ENCODE data around the gene AHCY.
"Not testable (repeated sequence)": the region's sequence is repeated elsewhere in the genome, so short reads cannot be mapped to it uniquely, and the experiment has no call there.

AHCY gene

DNA sequence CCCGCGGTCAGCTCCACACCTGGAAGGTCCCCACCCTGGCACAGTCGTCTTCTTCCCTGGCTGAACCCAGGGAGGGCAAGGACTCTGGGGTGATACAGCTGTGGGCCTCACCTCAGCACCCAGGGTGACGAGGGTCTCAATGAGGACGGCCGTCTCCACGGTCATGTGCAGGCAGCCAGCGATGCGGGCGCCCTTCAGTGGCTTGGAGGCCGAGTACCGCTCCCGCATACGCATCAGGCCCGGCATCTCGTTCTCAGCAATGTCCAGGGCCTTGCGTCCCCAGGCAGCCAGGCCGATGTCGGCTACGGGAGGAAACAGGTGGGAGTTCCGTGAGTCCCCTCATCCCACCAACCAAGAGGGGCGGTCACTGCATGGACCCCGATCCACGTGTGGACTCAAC is 7.9 kb downstream of the AHCY start:
- no peak for DNase-seq

- no peak for DNase-seq
Measured at GRCh38 chr20:34294563-34294962, 8.6 kb downstream of the AHCY start.

DNA sequence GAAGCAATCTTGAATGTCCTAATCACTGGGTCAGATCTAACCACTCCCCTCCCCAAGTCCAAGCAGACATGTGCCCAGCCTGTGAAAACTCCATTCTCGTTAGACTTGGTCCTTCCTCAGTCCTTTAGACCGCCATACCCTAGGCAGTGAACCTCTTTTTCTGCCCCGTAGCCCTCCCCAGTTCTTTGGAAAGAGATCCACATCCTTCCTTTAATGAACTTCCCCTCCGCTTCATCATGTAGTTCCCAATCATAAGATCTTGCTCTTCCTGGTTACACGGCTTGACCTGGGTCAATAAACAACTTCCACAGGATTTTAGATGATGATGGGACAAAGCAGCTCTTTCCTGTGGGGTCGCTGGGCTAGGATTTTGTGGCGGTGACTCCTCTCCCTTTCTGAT is 9.6 kb downstream of the AHCY start:
- no peak for DNase-seq

DNA sequence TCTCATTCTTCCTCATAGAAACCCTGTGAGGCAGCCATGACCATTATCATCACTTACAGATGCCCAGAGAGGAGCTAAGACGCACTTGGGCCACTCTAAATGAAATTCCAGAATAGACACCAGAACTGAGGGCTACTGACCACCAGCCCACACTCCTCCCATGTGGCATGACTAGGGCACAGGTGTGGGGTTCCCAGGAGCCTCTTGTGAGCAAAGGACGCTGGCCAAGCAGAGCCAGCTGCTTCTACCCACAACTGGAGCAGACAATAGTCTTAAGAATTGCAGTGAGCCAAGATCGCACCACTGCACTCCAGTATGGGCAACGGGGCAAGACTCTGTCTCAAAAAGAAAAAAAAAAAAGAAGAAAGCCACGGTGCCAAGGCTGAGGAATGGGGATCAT is 10.0 kb downstream of the AHCY start:
- no peak for DNase-seq

GRCh38 chr20:34292496-34292895 is 10.7 kb downstream of the AHCY start:
- no peak for DNase-seq

- DNase-seq = no peak
Measured at GRCh38 chr20:34290471-34290870, 12.7 kb downstream of the AHCY start.

GRCh38 chr20:34287500-34287899 is 15.7 kb downstream of the AHCY start:
- not testable (repeated sequence) for DNase-seq

GRCh38 chr20:34285450-34285849 is 17.7 kb downstream of the AHCY start:
- no peak for DNase-seq

GRCh38 chr20:34283844-34284243 is 19.3 kb downstream of the AHCY start:
- DNase-seq = no peak

DNA sequence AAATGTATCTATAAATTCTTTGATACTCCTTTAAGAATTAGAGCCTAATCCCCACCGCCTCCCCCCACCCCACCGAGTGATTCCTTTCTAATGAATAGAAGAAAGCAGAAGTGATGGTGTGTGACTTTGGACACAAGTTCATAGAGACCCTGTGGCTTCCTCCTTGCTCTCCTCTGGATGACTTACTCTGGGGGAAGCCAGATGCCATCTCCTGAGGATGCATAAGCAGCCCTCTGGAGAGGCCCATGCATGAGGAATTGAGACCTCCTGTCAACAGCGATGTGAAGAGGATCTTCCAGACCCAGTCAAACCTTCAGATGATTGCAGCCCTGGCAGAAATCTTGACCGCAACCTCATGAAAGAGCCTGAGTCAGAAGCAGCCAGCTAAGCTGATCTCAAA is 21.1 kb downstream of the AHCY start:
- DNase-seq = no peak

GRCh38 chr20:34281177-34281576 is 22.0 kb downstream of the AHCY start:
- DNase-seq = no peak

DNA sequence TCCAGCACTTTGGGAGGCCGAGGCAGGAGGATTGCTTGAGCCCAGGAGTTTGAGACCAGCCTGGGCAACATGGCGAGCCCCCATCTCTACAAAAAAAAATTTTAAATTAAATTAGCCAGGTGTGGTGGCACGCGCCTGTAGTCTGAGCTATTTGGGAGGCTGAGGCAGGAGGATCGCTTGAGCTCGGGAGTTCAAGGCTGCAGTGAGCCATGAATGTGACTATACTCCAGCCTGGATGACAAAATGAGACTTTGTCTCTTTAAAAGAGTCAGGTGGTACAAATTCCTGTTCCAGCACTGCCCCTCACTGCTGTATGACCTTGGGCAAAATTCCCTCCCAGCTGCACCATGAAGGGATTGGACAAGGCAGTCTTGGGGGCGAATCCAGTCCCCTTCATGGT is 28.5 kb downstream of the AHCY start:
- no peak for DNase-seq

DNA sequence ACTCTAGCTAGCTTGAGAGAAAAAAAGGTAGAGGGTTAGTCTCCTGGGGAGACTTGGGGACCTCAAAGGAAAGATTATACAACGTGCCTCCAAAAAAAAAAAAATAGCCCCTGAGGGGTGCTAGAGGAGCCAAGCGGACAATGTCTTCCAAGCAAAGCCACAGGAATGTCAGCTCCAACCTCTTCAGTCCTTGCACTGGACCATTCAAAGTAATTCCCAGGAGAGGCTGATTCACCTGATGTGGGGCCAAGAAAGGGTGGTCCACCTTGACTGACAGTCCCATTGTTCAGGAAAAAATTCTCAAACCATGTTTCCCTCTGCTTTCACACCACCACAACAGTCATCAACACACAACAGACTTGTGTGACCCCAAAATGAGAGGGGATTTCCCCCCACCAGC is 31.2 kb downstream of the AHCY start:
- DNase-seq = no peak

DNA sequence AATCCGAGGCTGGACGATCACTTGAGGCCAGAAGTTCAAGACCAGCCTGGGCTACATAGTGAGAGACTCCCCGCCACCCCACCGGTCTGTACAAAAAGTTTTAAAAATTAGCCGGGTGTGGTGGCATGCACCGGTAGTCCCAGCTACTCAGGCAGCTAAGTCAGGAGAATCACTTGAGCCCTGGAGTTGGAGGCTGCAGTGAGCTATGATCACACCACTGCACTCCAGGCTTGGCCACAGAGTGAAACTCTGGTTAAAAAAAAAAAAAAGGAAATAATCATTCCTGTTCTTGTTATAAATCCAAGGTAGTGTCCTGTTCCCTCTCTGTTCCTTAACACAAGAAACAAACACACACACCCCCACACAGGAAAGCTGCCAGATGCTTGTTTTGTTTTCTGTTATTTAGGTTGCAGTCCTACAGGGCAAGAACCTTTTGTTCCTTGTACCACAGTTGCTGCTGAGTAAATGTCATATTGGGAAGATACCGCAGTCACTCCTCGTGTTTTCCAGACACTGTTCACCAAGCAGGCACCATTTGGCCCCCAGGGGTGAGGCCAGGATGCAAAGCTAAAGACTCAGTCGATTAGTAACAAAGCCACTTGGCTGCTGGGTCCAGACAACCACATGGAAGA is 33.0 kb downstream of the AHCY start:
- no peak for DNase-seq

DNA sequence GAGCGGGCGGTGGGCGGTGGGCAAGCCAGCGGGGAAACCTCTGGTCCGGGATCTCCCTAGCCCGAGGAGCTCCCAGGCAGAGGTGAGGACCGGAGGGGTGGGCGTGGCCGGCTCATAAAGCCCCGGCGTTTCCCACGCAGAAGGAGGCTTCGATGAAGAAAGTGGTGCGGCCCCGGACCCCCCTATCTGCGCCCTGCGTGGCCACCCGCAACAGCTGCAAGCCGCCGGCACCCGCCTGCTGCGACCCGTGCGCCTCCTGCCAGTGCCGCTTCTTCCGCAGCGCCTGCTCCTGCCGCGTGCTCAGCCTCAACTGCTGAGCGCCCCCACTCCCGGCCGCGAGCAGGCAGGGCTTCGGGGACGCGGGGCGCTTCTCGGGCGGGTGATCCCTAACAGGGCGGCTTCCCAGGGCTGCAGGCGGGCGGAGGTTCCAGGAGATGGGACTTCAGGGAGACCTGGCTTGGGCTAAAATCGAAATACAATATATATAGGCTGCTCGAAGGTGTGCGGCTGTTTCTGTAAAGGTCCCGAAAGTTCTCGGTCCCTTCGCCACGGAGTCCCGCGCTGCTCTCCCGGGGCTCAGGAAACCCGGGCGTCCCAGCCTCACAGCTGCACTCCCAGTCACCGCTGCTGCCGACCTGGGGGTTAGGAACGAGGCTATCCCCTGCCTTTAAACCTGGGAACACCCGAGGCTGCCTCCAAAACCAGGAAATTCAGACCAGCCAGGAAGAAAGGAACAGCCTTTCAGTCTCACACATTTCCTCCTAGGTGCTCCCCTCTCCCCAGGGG is 34.1 kb downstream of the AHCY start:
- DNase-seq = peak; percentile 34

GRCh38 chr20:34268145-34268544 is 35.0 kb downstream of the AHCY start:
- DNase-seq = no peak

DNA sequence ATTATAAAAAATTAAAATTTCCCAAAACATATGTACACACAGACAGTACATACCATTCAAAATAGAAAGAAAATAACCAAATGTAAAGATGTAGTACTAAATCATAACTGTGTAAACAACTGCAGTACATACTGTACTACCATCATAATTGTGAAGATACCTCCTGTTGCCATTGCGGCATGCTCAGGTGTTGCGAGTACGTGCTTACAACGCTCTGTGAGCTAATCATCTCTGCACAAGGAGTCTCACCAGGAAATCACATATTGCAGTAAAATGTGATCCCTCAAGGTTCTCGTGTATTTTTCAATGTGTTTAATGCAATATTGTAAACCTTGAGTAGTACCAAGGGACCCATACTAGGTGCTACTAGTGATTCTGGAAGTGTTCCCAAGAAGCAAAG is 39.0 kb downstream of the AHCY start:
- DNase-seq = no peak

GRCh38 chr20:34263468-34263867 is 39.7 kb downstream of the AHCY start:
- not testable (repeated sequence) for DNase-seq

- no peak for DNase-seq
Measured at GRCh38 chr20:34262488-34263288, 40.5 kb downstream of the AHCY start.

DNA sequence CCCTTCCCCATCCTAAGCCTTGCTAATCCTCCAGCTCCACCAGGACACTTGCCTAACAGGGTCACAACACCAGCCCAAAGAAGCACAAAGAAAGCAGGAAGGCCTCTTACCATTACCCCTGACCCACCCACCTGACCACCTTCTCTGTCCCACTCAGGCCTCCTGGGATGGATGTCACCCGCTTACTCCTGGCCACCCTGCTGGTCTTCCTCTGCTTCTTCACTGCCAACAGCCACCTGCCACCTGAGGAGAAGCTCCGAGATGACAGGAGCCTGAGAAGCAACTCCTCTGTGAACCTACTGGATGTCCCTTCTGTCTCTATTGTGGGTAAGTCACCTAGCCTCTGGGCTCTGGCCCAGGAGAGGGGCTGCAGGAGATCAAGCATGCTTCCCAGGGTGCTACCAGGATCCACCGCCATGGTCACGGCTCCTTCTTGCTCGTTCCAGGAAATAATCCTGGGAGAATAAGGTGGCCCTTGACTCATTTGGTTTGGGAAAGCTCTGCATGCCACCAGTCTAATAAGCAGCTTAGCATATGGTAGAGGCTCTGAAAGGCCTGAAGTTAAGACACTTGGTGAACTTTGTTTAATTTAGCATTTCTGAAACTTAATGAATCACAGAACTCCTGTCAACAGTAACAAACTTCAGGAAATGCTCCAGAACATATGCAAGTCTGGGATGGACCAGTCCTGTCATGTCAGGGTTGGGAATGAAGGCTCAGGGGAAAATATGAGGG is 42.8 kb downstream of the AHCY start:
- DNase-seq = no peak

GRCh38 chr20:34256629-34257124 is 46.5 kb downstream of the AHCY start:
- DNase-seq = no peak

DNA sequence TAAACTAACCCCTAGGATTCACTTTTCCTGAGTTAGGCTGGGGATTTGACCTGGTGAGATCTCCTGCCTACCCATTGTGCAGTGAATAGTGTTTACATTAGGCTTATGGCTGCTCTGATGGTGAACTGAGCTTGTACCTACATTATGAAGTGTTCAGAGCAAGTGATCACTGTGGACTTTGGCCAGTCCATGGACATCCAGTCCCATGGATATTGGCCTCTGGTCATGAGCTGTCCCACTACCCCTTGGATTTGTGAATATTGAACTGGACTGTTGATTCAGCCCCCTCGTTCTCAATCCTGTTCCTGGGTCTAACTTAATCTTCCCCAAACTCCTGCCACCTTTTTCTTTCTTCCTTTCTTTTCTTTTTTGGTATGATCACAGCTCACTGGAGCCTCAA is 48.2 kb downstream of the AHCY start:
- DNase-seq = no peak

All from stimulated activated CD4-positive, alpha-beta T cell treated with anti-CD3 and anti-CD28 coated beads, Interleukin-4, amount 100 ng/mL, for 1 hour (primary cell).